ENCODE measurements around the gene EIPR1. TPM values are rescaled to one million over a fixed set of nuclear protein-coding genes. Genes with fewer than 3 reads are reported as not detected.

The EIPR1 gene
- polyA plus RNA-seq, 1 donor (not counting 4 experiments of a cell fraction or from before 2014, with no cell fraction given), result 44.3 TPM

DNA sequence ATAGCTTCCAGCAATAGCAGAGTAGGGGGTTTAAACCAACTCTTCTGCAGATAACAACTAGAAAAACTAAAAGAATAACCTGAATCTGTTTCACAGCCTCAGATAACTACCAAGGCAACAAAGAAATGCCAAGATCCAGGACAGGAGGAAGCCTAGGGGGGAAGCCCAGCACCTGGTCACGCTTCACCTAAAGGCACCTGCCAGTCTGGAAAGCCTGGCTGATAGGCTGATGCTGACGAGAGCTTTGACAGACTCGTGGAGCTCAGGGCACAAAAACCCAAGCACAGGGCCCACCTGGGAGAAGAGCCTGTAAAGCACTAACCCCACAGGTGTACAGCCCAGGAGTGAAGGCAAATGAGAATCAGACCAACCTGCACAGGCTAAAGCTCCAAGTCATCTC lies 22.6 kb downstream of the EIPR1 start:
- FAIRE-seq, result no peak
- DNase-seq (ENCODE audit: low read depth, low spot score), result no peak
- Histone ChIP-seq H3K27me3 (ENCODE audit: control insufficient read depth, extremely low read depth, insufficient read depth, low read length) (no peaks in the 10 kb centered on the region), H3K4me2 (ENCODE audit: control insufficient read depth, extremely low read depth, insufficient read depth, low read depth, low read length) (no peak overlapping the region), H3K4me3 (ENCODE audit: control insufficient read depth in 2 of 3, extremely low read depth in 1 of 3, insufficient read depth in 2 of 3, low read depth in 1 of 3, low read length in 3 of 3) (no peak overlapping the region), H3K79me2 (ENCODE audit: control insufficient read depth, insufficient read depth, low read length) (peaks cover 23% of the 10 kb centered on the region), H3K9me1 (ENCODE audit: control insufficient read depth, extremely low read depth, insufficient read depth, low read length) (no peaks in the 10 kb centered on the region), H3K36me3 (ENCODE audit: control insufficient read depth in 2 of 2, extremely low read depth in 1 of 2, insufficient read depth in 2 of 2, low read length in 2 of 2) (peaks cover 0 to 7% of the 10 kb centered on the region in 2 experiments), H3K9me3 (ENCODE audit: control insufficient read depth, low read depth, low read length) (no peaks in the 10 kb centered on the region), H2AFZ (ENCODE audit: control insufficient read depth, low read length) (no peak overlapping the region), H3K4me1 (ENCODE audit: control insufficient read depth, extremely low read depth, insufficient read depth, low read length) (no peaks in the 10 kb centered on the region), H3K27ac (ENCODE audit: control insufficient read depth, insufficient read depth, low read length) (no peak overlapping the region), H4K20me1 (ENCODE audit: control insufficient read depth, extremely low read depth, insufficient read depth, low read length) (no peaks in the 10 kb centered on the region), H3K9ac (ENCODE audit: control insufficient read depth, extremely low read depth, insufficient read depth, low read length) (no peak overlapping the region)
- TF ChIP-seq, protein P1, sequence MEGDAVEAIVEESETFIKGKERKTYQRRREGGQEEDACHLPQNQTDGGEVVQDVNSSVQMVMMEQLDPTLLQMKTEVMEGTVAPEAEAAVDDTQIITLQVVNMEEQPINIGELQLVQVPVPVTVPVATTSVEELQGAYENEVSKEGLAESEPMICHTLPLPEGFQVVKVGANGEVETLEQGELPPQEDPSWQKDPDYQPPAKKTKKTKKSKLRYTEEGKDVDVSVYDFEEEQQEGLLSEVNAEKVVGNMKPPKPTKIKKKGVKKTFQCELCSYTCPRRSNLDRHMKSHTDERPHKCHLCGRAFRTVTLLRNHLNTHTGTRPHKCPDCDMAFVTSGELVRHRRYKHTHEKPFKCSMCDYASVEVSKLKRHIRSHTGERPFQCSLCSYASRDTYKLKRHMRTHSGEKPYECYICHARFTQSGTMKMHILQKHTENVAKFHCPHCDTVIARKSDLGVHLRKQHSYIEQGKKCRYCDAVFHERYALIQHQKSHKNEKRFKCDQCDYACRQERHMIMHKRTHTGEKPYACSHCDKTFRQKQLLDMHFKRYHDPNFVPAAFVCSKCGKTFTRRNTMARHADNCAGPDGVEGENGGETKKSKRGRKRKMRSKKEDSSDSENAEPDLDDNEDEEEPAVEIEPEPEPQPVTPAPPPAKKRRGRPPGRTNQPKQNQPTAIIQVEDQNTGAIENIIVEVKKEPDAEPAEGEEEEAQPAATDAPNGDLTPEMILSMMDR (optimal IDR thresholded peaks at IDR 0.05 in 1 of 3, IDR thresholded peaks at IDR 0.05 in 1 of 3, conservative IDR thresholded peaks at IDR 0.05 in 1 of 3; ENCODE audit: extremely low read depth in 1 of 3, insufficient read depth in 2 of 3, low read length in 3 of 3), result no peak
- TF ChIP-seq EZH2 (IDR thresholded peaks at IDR 0.05; ENCODE audit: low read length), result no peak
- dilution Hi-C loops (cut with MboI; ENCODE audit: extremely low pct_ligation_motif_present, low sequenced_read_pairs), result no loop called here

DNA sequence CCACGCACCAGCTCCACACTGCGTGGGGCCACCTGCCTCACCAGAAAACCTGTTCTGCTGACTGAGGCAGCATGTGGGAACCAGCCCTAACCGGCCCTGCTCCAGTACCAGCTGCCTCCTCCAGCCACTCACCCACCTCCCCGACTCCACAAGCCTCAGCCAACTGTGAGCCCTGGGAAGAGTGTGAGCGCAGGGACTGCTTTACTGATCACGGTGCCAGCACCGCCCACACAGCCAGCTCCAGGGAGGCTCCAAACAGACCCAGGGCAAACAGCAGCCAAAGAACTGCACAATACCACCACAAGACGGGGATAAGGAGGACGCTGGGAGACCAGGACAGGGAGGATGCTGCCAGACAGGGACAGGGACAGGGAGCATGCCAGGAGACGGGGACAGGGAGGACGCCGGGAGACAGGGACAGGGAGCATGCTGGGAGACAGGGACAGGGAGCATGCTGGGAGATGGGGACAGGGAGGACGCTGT lies 28.4 kb downstream of the EIPR1 start:
- no peak for DNase-seq (ENCODE audit: low read depth, low spot score)
- peaks cover 0 to 13% of the 10 kb centered on the region in 2 experiments for H3K36me3 ChIP-seq (ENCODE audit: control insufficient read depth in 2 of 2, extremely low read depth in 1 of 2, insufficient read depth in 2 of 2, low read length in 2 of 2)
- H3K4me2 ChIP-seq (ENCODE audit: control insufficient read depth, extremely low read depth, insufficient read depth, low read depth, low read length), result no peak overlapping the region
- no peaks in the 10 kb centered on the region for H3K27me3 ChIP-seq (ENCODE audit: control insufficient read depth, extremely low read depth, insufficient read depth, low read length)
- no peak overlapping the region for H2AFZ ChIP-seq (ENCODE audit: control insufficient read depth, low read length)
- H3K9me3 ChIP-seq (ENCODE audit: control insufficient read depth, low read depth, low read length), result no peaks in the 10 kb centered on the region
- no peak for FAIRE-seq
- H3K27ac ChIP-seq (ENCODE audit: control insufficient read depth, insufficient read depth, low read length), result no peak overlapping the region
- no peaks in the 10 kb centered on the region for H3K4me1 ChIP-seq (ENCODE audit: control insufficient read depth, extremely low read depth, insufficient read depth, low read length)
- no peak overlapping the region for H3K4me3 ChIP-seq (ENCODE audit: control insufficient read depth in 2 of 3, extremely low read depth in 1 of 3, insufficient read depth in 2 of 3, low read depth in 1 of 3, low read length in 3 of 3)
- H3K9ac ChIP-seq (ENCODE audit: control insufficient read depth, extremely low read depth, insufficient read depth, low read length), result no peak overlapping the region
- H4K20me1 ChIP-seq (ENCODE audit: control insufficient read depth, extremely low read depth, insufficient read depth, low read length), result no peaks in the 10 kb centered on the region
- no peaks in the 10 kb centered on the region for H3K9me1 ChIP-seq (ENCODE audit: control insufficient read depth, extremely low read depth, insufficient read depth, low read length)
- H3K79me2 ChIP-seq (ENCODE audit: control insufficient read depth, insufficient read depth, low read length), result no peaks in the 10 kb centered on the region
- dilution Hi-C loops (cut with MboI; ENCODE audit: extremely low pct_ligation_motif_present, low sequenced_read_pairs), result no loop called here
- no peak for TF ChIP-seq EZH2 (IDR thresholded peaks at IDR 0.05; ENCODE audit: low read length)
- TF ChIP-seq, protein P1 (optimal IDR thresholded peaks at IDR 0.05 in 1 of 3, IDR thresholded peaks at IDR 0.05 in 1 of 3, conservative IDR thresholded peaks at IDR 0.05 in 1 of 3; ENCODE audit: extremely low read depth in 1 of 3, insufficient read depth in 2 of 3, low read length in 3 of 3), result no peak
